ENCODE measurements around the gene GRIA3. TPM values are rescaled to one million over a fixed set of nuclear protein-coding genes. Genes with fewer than 3 reads are reported as not detected.

The GRIA3 gene
- total RNA-seq, 1 experiment from 2014 or later = not detected

- H3K4me1 ChIP-seq (ENCODE audit: insufficient read depth, low read length, poor library complexity, severe bottlenecking) = no peaks in the 10 kb centered on the region
- no peak overlapping the region for H3K4me3 ChIP-seq (ENCODE audit: low read depth, low read length, poor library complexity, severe bottlenecking)
- no peaks in the 10 kb centered on the region for H3K36me3 ChIP-seq (ENCODE audit: insufficient read depth, low read length, poor library complexity, severe bottlenecking)
- TF ChIP-seq CTCF (conservative IDR thresholded peaks at IDR 0.05; ENCODE audit: low read depth, low read length) (no peak), EZH2 (IDR thresholded peaks at IDR 0.05; ENCODE audit: borderline replicate concordance, low read depth, low read length, poor library complexity, severe bottlenecking) (no peak)
- H3K27ac ChIP-seq (ENCODE audit: low read depth, low read length, poor library complexity, severe bottlenecking) = no peak overlapping the region
- CTCF ChIA-PET = no interaction called here
- no TSS peak for BruUV-seq (replicated peaks)
- POLR2A ChIA-PET (ENCODE audit: low non-redundant PET) = no interaction called here
- intact Hi-C loops (cut with micrococcal nuclease; ENCODE audit: unreplicated experiment) = no loop called here
- H3K27me3 ChIP-seq (replicated peaks; ENCODE audit: insufficient read depth, low read depth, low read length, poor library complexity) = no peaks in the 10 kb centered on the region
- DNase-seq (ENCODE audit: low spot score) = no peak
- H3K9me3 ChIP-seq (ENCODE audit: low read depth, low read length, poor library complexity, severe bottlenecking) = no peaks in the 10 kb centered on the region
These were observed 315.7 kb downstream of the GRIA3 start for GRCh38 chrX:123499787-123500186.

- H3K4me1 ChIP-seq (ENCODE audit: insufficient read depth, low read length, poor library complexity, severe bottlenecking) = no peaks in the 10 kb centered on the region
- H3K4me3 ChIP-seq (ENCODE audit: low read depth, low read length, poor library complexity, severe bottlenecking) = no peak overlapping the region
- no peaks in the 10 kb centered on the region for H3K27me3 ChIP-seq (replicated peaks; ENCODE audit: insufficient read depth, low read depth, low read length, poor library complexity)
- intact Hi-C loops (cut with micrococcal nuclease; ENCODE audit: unreplicated experiment) = no loop called here
- no peak for DNase-seq (ENCODE audit: low spot score)
- ChIA-PET POLR2A (ENCODE audit: low non-redundant PET) (no interaction called here), CTCF (no interaction called here)
- H3K36me3 ChIP-seq (ENCODE audit: insufficient read depth, low read length, poor library complexity, severe bottlenecking) = no peaks in the 10 kb centered on the region
- H3K27ac ChIP-seq (ENCODE audit: low read depth, low read length, poor library complexity, severe bottlenecking) = no peak overlapping the region
- TF ChIP-seq EZH2 (IDR thresholded peaks at IDR 0.05; ENCODE audit: borderline replicate concordance, low read depth, low read length, poor library complexity, severe bottlenecking) (no peak), CTCF (conservative IDR thresholded peaks at IDR 0.05; ENCODE audit: low read depth, low read length) (no peak)
- BruUV-seq (replicated peaks) = no TSS peak
- no peaks in the 10 kb centered on the region for H3K9me3 ChIP-seq (ENCODE audit: low read depth, low read length, poor library complexity, severe bottlenecking)
These were observed 320.0 kb downstream of the GRIA3 start for GRCh38 chrX:123504047-123504446.

- H3K4me3 ChIP-seq (ENCODE audit: low read depth, low read length, poor library complexity, severe bottlenecking) = no peak overlapping the region
- no peaks in the 10 kb centered on the region for H3K36me3 ChIP-seq (ENCODE audit: insufficient read depth, low read length, poor library complexity, severe bottlenecking)
- CTCF ChIA-PET = no interaction called here
- no peaks in the 10 kb centered on the region for H3K9me3 ChIP-seq (ENCODE audit: low read depth, low read length, poor library complexity, severe bottlenecking)
- H3K27ac ChIP-seq (ENCODE audit: low read depth, low read length, poor library complexity, severe bottlenecking) = no peak overlapping the region
- intact Hi-C loops (cut with micrococcal nuclease; ENCODE audit: unreplicated experiment) = no loop called here
- H3K27me3 ChIP-seq (replicated peaks; ENCODE audit: insufficient read depth, low read depth, low read length, poor library complexity) = no peaks in the 10 kb centered on the region
- no peaks in the 10 kb centered on the region for H3K4me1 ChIP-seq (ENCODE audit: insufficient read depth, low read length, poor library complexity, severe bottlenecking)
- DNase-seq (ENCODE audit: low spot score) = no peak
- POLR2A ChIA-PET (ENCODE audit: low non-redundant PET) = no interaction called here
- no peak for TF ChIP-seq EZH2 (IDR thresholded peaks at IDR 0.05; ENCODE audit: borderline replicate concordance, low read depth, low read length, poor library complexity, severe bottlenecking)
- no peak for TF ChIP-seq CTCF (conservative IDR thresholded peaks at IDR 0.05; ENCODE audit: low read depth, low read length)
- BruUV-seq (replicated peaks) = no TSS peak
These were observed 320.7 kb downstream of the GRIA3 start for GRCh38 chrX:123504630-123505270.
